Measurements from ENCODE around the gene MGMT. TPM values are rescaled to one million over a fixed set of nuclear protein-coding genes. Genes with fewer than 3 reads are reported as not detected.

The MGMT gene
- total RNA-seq, 2 donors from 2014 or later, result 28.6 to 33.7 TPM

- peaks cover 2% of the 10 kb centered on the region for H3K4me1 Mint-ChIP-seq
- no peak for TF ChIP-seq CTCF (conservative IDR thresholded peaks at IDR 0.05)
- H3K9me3 Mint-ChIP-seq, result peaks cover 5% of the 10 kb centered on the region
- WGBS, 2 experiments (ENCODE audit: insufficient coverage in 1 of 2, insufficient read length in 1 of 2), result 94% methylated on average over 11 to 16 of the region's 16 CpGs
- H3K27me3 Mint-ChIP-seq (ENCODE audit: insufficient read depth), result no peaks in the 10 kb centered on the region
- no peak overlapping the region for H3K4me3 Mint-ChIP-seq
- Histone ChIP-seq H3K4me3 (ENCODE audit: low read length) (no peak overlapping the region), H3K27me3 (ENCODE audit: control insufficient read depth, insufficient read depth, low read length, poor library complexity, severe bottlenecking) (no peaks in the 10 kb centered on the region), H3K4me1 (ENCODE audit: control insufficient read depth, insufficient read depth, low read length) (peaks cover 5% of the 10 kb centered on the region), H3K36me3 (ENCODE audit: control insufficient read depth, insufficient read depth, low read length) (no peaks in the 10 kb centered on the region), H3K9ac (ENCODE audit: extremely low read depth, low read length, poor library complexity, severe bottlenecking) (no peak overlapping the region), H3K9me3 (ENCODE audit: control insufficient read depth, low read length) (no peaks in the 10 kb centered on the region), H3K27ac (ENCODE audit: low read depth, low read length) (no peak overlapping the region)
- no peak overlapping the region for H3K27ac Mint-ChIP-seq
- DNase-seq, result no peak
- H3K36me3 Mint-ChIP-seq (ENCODE audit: low read depth), result peaks cover 39% of the 10 kb centered on the region
These were observed 69.3 kb downstream of the MGMT start for GRCh38 chr10:129536336-129536735.

DNA sequence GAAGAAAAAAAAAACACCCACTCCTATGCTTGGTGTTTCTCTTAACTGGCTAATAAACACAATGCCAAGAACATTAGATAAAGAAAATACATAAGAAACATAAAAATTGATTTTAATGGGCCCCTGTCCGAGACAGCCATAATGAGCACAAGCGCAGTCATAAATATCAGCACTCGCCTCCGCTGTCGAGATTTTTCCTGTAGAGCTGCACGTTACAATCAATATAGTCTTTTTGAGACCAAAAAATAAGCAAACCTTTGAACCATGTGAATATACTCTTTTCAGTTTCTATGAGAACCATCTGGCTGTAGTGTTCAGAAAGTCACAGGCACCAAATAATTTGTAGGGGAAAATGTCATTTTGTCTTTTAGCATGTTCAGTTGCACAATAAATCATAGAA is 70.1 kb downstream of the MGMT start:
- no peaks in the 10 kb centered on the region for H3K4me1 Mint-ChIP-seq
- WGBS, 2 experiments (ENCODE audit: insufficient coverage in 1 of 2, insufficient read length in 1 of 2), result 94% methylated on average over 5 to 6 of the region's 6 CpGs

DNA sequence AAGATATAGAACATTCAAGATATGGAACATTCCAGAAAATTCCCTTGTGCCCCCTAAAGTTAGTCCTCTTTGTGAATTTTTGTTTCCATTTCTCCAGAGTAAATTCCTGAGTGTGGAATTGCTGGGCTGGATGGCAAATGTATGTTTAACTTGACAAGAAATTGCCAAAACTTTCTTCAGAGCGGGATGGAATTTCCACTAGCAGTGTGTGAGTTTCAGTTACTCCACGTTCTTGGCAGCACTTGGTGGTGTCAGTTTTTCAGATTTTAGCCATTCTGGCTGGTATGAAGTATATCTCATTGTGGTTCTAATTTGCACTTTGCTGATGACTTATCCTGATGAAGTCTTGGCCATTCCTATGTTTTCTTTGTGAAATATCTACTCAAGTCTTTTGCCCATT is 71.2 kb downstream of the MGMT start:
- H3K36me3 ChIP-seq (ENCODE audit: control insufficient read depth, insufficient read depth, low read length), result no peaks in the 10 kb centered on the region
- H3K27ac Mint-ChIP-seq, result no peak overlapping the region
- H3K4me3 ChIP-seq (ENCODE audit: low read length), result no peak overlapping the region
- H3K36me3 Mint-ChIP-seq (ENCODE audit: low read depth), result peaks cover 40% of the 10 kb centered on the region
- H3K9ac ChIP-seq (ENCODE audit: extremely low read depth, low read length, poor library complexity, severe bottlenecking), result no peak overlapping the region
- 89 to 100% methylated on average over 1 to 2 of the region's 2 CpGs for WGBS, 2 experiments (ENCODE audit: insufficient coverage in 1 of 2, insufficient read length in 1 of 2)
- no peaks in the 10 kb centered on the region for H3K9me3 ChIP-seq (ENCODE audit: control insufficient read depth, low read length)
- H3K4me1 Mint-ChIP-seq, result no peaks in the 10 kb centered on the region
- no peaks in the 10 kb centered on the region for H3K4me1 ChIP-seq (ENCODE audit: control insufficient read depth, insufficient read depth, low read length)
- no peak for DNase-seq
- peaks cover 5% of the 10 kb centered on the region for H3K9me3 Mint-ChIP-seq
- H3K27ac ChIP-seq (ENCODE audit: low read depth, low read length), result no peak overlapping the region
- no peaks in the 10 kb centered on the region for H3K27me3 ChIP-seq (ENCODE audit: control insufficient read depth, insufficient read depth, low read length, poor library complexity, severe bottlenecking)
- no peak overlapping the region for H3K4me3 Mint-ChIP-seq
- no peaks in the 10 kb centered on the region for H3K27me3 Mint-ChIP-seq (ENCODE audit: insufficient read depth)
- TF ChIP-seq CTCF (conservative IDR thresholded peaks at IDR 0.05), result no peak

More for the DNA sequence above, 70.1 kb downstream of the MGMT start:
- Histone ChIP-seq H3K4me1 (ENCODE audit: control insufficient read depth, insufficient read depth, low read length) (peaks cover under 1% of the 10 kb centered on the region), H3K4me3 (ENCODE audit: low read length) (no peak overlapping the region), H3K9ac (ENCODE audit: extremely low read depth, low read length, poor library complexity, severe bottlenecking) (no peak overlapping the region), H3K27me3 (ENCODE audit: control insufficient read depth, insufficient read depth, low read length, poor library complexity, severe bottlenecking) (no peaks in the 10 kb centered on the region), H3K9me3 (ENCODE audit: control insufficient read depth, low read length) (no peaks in the 10 kb centered on the region), H3K27ac (ENCODE audit: low read depth, low read length) (no peak overlapping the region), H3K36me3 (ENCODE audit: control insufficient read depth, insufficient read depth, low read length) (no peaks in the 10 kb centered on the region)
- H3K36me3 Mint-ChIP-seq (ENCODE audit: low read depth), result peaks cover 40% of the 10 kb centered on the region
- TF ChIP-seq CTCF (conservative IDR thresholded peaks at IDR 0.05), result no peak
- DNase-seq, result no peak
- no peak overlapping the region for H3K27ac Mint-ChIP-seq
- H3K9me3 Mint-ChIP-seq, result peaks cover 5% of the 10 kb centered on the region
- no peak overlapping the region for H3K4me3 Mint-ChIP-seq
- H3K27me3 Mint-ChIP-seq (ENCODE audit: insufficient read depth), result no peaks in the 10 kb centered on the region

All from endodermal cell (in vitro differentiated cells).